HG02588 (cell line): ENCODE data around the gene ZBTB7A.
A peak's percentile ranks its signal among the peaks of the same experiment; 100 is the strongest.

Experiments used
- ATAC-seq: cut with Tn5 transposase; IDR thresholded peaks from one replicate; pipeline ENCODE4 v1.9.1; 2021; ENCODE audit warnings: mild to moderate bottlenecking, moderate library complexity; ENCODE audit not compliant: unreplicated experiment

The ZBTB7A gene

GRCh38 chr19:4069331-4069959, 2.7 kb upstream of the ZBTB7A start:
- ATAC-seq = no peak

GRCh38 chr19:4068047-4068966, 1.6 kb upstream of the ZBTB7A start:
- no peak for ATAC-seq

GRCh38 chr19:4067396-4068046, 822 bp upstream of the ZBTB7A start:
- no peak for ATAC-seq

GRCh38 chr19:4066176-4066606, 508 bp downstream of the ZBTB7A start:
- no peak for ATAC-seq

- ATAC-seq = peak; percentile 68
Measured at GRCh38 chr19:4065430-4066175, 1.1 kb downstream of the ZBTB7A start.

- peak; percentile 5 for ATAC-seq
Measured at GRCh38 chr19:4064496-4065260, 2.0 kb downstream of the ZBTB7A start.

GRCh38 chr19:4064149-4064495, 2.6 kb downstream of the ZBTB7A start:
- no peak for ATAC-seq

- ATAC-seq = no peak
Measured at GRCh38 chr19:4063369-4064148, 3.1 kb downstream of the ZBTB7A start.

GRCh38 chr19:4062419-4063368, 4.0 kb downstream of the ZBTB7A start:
- ATAC-seq = no peak

- no peak for ATAC-seq
Measured at GRCh38 chr19:4061683-4062418, 4.8 kb downstream of the ZBTB7A start.

- ATAC-seq = no peak
Measured at GRCh38 chr19:4061178-4061682, 5.5 kb downstream of the ZBTB7A start.

- no peak for ATAC-seq
Measured at GRCh38 chr19:4060621-4061177, 6.0 kb downstream of the ZBTB7A start.

- no peak for ATAC-seq
Measured at GRCh38 chr19:4059891-4060620, 6.6 kb downstream of the ZBTB7A start.

GRCh38 chr19:4059453-4059871, 7.2 kb downstream of the ZBTB7A start:
- no peak for ATAC-seq

GRCh38 chr19:4058693-4059452, 7.8 kb downstream of the ZBTB7A start:
- ATAC-seq = no peak
